H1 (cell line): ENCODE results near the gene ANKRD26. TPM values are rescaled to one million over a fixed set of nuclear protein-coding genes. Genes with fewer than 3 reads are reported as not detected.

ENCODE experiments used
- JUN ChIP-seq: IDR thresholded peaks from 2 replicates; pipeline ENCODE4 v1.6.1; 2011; ENCODE audit warnings: low read depth, mild to moderate bottlenecking, improper control_type of control experiment, low read length
- RXRA ChIP-seq: IDR thresholded peaks from 2 replicates; pipeline ENCODE4 v1.6.1; 2011; ENCODE audit warnings: low read depth, mild to moderate bottlenecking, low read length, moderate library complexity; ENCODE audit not compliant: insufficient read depth
- TEAD4 ChIP-seq: IDR thresholded peaks from 2 replicates; pipeline ENCODE4 v1.6.1; 2012; ENCODE audit warnings: low read depth, low read length, inconsistent platforms, mixed read lengths
- polyA plus RNA-seq, 7 experiments: library from polyadenylated mRNA; depleted of rRNA in 3 of 7; stranded (reverse) in 5 of 7; unstranded in 2 of 7; fragments of >200 nt in 5 of 7; fragments of 200-250 nt in 2 of 7; gene quantifications; 1 replicate in 5 of 7; 2 replicates in 1 of 7; 4 replicates in 1 of 7; pipeline versions ENCODE4 v1.2.1 to v1.2.3, GENCODE V29; 2011 to 2013; ENCODE audit warnings: missing spikeins in 2 of 7, mixed read lengths in 2 of 7
- total RNA-seq: library from RNA; stranded (reverse); fragmentation: NEBNext Ultra II Directional; extraction: Animal tissue kit (Norgen Biotek cat#: 25700); gene quantifications from 2 replicates; pipeline ENCODE4 v1.2.1, GENCODE V29; 2021

ANKRD26 gene
- total and polyA plus RNA-seq, 2 of the 8 experiments (the other 6 are each of a cell fraction or from before 2014, with no cell fraction given) = 1.3 to 8.8 TPM

GRCh38 chr10:27019827-27020226 is 80.5 kb downstream of the ANKRD26 start (continued):
- TF ChIP-seq RXRA (no peak), TEAD4 (no peak), JUN (no peak)
